GM12878 (cell line): ENCODE measurements around the gene SMOC2. TPM values are rescaled to one million over a fixed set of nuclear protein-coding genes. Genes with fewer than 3 reads are reported as not detected.

Source experiments
- ATAC-seq: fragments of 200-7000 bp; cut with Tn5 transposase; 3 replicates; pipeline ENCODE4 v1.9.1; 2020; ENCODE audit warnings: mild to moderate bottlenecking, moderate library complexity
- BruUV-seq: library from RNA; stranded (reverse); fragments of 400-500 nt; replicated peaks from 2 replicates; lab custom pipeline; 2021; lab: Mats Ljungman, UMichigan
- CTCF ChIA-PET: fragments of 300-600 bp; sonication (Branson Sonifier 250); formaldehyde crosslinking; extraction: SDS; loops from one replicate; lab custom pipeline; 2021; ENCODE audit warnings: inconsistent platforms; lab: Yijun Ruan, JAX
- POLR2A ChIA-PET: fragments of 350-600 bp; formaldehyde crosslinking; extraction: SDS; loops from one replicate; lab custom pipeline; 2021; ENCODE audit warnings: inconsistent platforms; lab: Charles Lee
- RAD21 ChIA-PET: fragments of 300-600 bp; sonication (Branson Sonifier 250); formaldehyde crosslinking; loops from one replicate; lab custom pipeline; 2023; ENCODE audit warnings: antibody characterized with exemption; ENCODE audit not compliant: unreplicated experiment; lab: Charles Lee
- SMC1A ChIA-PET: fragments of 300-600 bp; sonication (Branson Sonifier 250); formaldehyde crosslinking; loops from one replicate; lab custom pipeline; 2023; ENCODE audit not compliant: unreplicated experiment, uncharacterized antibody; lab: Charles Lee
- DNase-seq: peaks from one replicate; pipeline ENCODE4 v3.0.0-alpha.2; 2011; ENCODE audit warnings: low read depth, low spot score
- FAIRE-seq: peaks from 3 replicates; lab custom pipeline; 2011; peaks lifted over from hg19 to GRCh38; lab: Jason Lieb, UNC
- H2AFZ ChIP-seq: 2 replicates; pipeline ENCODE4 v1.6.0; 2011; ENCODE audit warnings: low read depth, low read length, control low read depth; ENCODE audit not compliant: control insufficient read depth
- H3K27ac ChIP-seq: 2 replicates; pipeline ENCODE4 v1.5.1; 2011; ENCODE audit warnings: control low read depth; ENCODE audit not compliant: control insufficient read depth, insufficient read depth
- H3K27me3 ChIP-seq, 2 experiments: replicated peaks in 1 of 2; 2 replicates each; pipeline versions ENCODE4 v1.6.0 to v1.6.1; 2011; ENCODE audit warnings: low read length in 1 of 2; ENCODE audit not compliant: control insufficient read depth in 2 of 2, insufficient read depth in 2 of 2
- H3K36me3 ChIP-seq, 2 experiments: 2 replicates each; pipeline ENCODE4 v1.5.1; 2011; ENCODE audit warnings: low read length in 1 of 2; ENCODE audit not compliant: control insufficient read depth in 2 of 2, insufficient read depth in 2 of 2
- H3K4me1 ChIP-seq: 2 replicates; pipeline ENCODE4 v1.6.1; 2011; ENCODE audit warnings: mild to moderate bottlenecking, low read length, moderate library complexity, mixed read lengths; ENCODE audit not compliant: control insufficient read depth, insufficient read depth
- H3K4me2 ChIP-seq: 2 replicates; pipeline ENCODE4 v1.6.0; 2011; ENCODE audit warnings: control low read depth; ENCODE audit not compliant: control insufficient read depth, insufficient read depth
- H3K4me3 ChIP-seq: fragments of 200-600 bp; sonication (generic); 2 replicates; pipeline ENCODE4 v1.5.1; 2016
- H3K79me2 ChIP-seq: 2 replicates; pipeline ENCODE4 v1.6.0; 2011; ENCODE audit warnings: low read length; ENCODE audit not compliant: control insufficient read depth, insufficient read depth
- H3K9ac ChIP-seq: 2 replicates; pipeline ENCODE4 v1.8.0; 2011; ENCODE audit warnings: low read length, control low read depth, mixed read lengths; ENCODE audit not compliant: control insufficient read depth, insufficient read depth
- H3K9me3 ChIP-seq: replicated peaks from 3 replicates; pipeline ENCODE4 v1.5.1; 2011; ENCODE audit warnings: mild to moderate bottlenecking, low read length; ENCODE audit not compliant: control insufficient read depth, insufficient read depth
- H4K20me1 ChIP-seq: 2 replicates; pipeline ENCODE4 v1.6.0; 2011; ENCODE audit not compliant: control insufficient read depth, insufficient read depth
- BACH1 ChIP-seq: fragments of 450-650 bp; IDR thresholded peaks from 2 replicates; pipeline ENCODE4 v1.6.1; 2017; ENCODE audit warnings: mild to moderate bottlenecking, borderline replicate concordance
- BCL11A ChIP-seq: IDR thresholded peaks from 2 replicates; pipeline ENCODE4 v1.6.1; 2011; ENCODE audit warnings: low read depth, low read length
- CBX3 ChIP-seq: fragments of 200-600 bp; sonication (generic); IDR thresholded peaks from 2 replicates; pipeline ENCODE4 v1.6.1; 2016; ENCODE audit warnings: low read depth, borderline replicate concordance
- CHD1 ChIP-seq: IDR thresholded peaks from 2 replicates; pipeline ENCODE4 v1.6.1; 2012; ENCODE audit warnings: low read depth, low read length, improper control_type of control experiment
- ESRRA ChIP-seq: IDR thresholded peaks from 2 replicates; pipeline ENCODE4 v1.6.1; 2012; ENCODE audit warnings: mild to moderate bottlenecking, low read length, improper control_type of control experiment
- EZH2 ChIP-seq: IDR thresholded peaks from 2 replicates; pipeline ENCODE4 v1.6.1; 2012; ENCODE audit warnings: low read depth, mild to moderate bottlenecking, control low read depth, inconsistent platforms, low read length, borderline replicate concordance; ENCODE audit not compliant: control insufficient read depth
- FOXK2 ChIP-seq: fragments of 450-650 bp; IDR thresholded peaks from 2 replicates; pipeline ENCODE4 v1.6.1; 2017; ENCODE audit warnings: mild to moderate bottlenecking, moderate library complexity
- FOXM1 ChIP-seq: IDR thresholded peaks from 2 replicates; pipeline ENCODE4 v1.6.1; 2012; ENCODE audit warnings: low read depth, mild to moderate bottlenecking, inconsistent platforms, low read length, moderate library complexity
- IKZF1 ChIP-seq: fragments of 450-650 bp; conservative IDR thresholded peaks from 2 replicates; pipeline ENCODE4 v1.6.1; 2017; ENCODE audit warnings: antibody characterized with exemption, mild to moderate bottlenecking
- KLF5 ChIP-seq: fragments of 450-650 bp; IDR thresholded peaks from 2 replicates; pipeline ENCODE4 v1.6.1; 2014; ENCODE audit warnings: mild to moderate bottlenecking; ENCODE audit not compliant: partially characterized antibody
- NFIC ChIP-seq: IDR thresholded peaks from 2 replicates; pipeline ENCODE4 v1.6.1; 2012; ENCODE audit warnings: low read depth, mild to moderate bottlenecking, inconsistent platforms, low read length, moderate library complexity
- PAX5 ChIP-seq: IDR thresholded peaks from 2 replicates; pipeline ENCODE4 v1.6.1; 2011; ENCODE audit warnings: low read depth, low read length, borderline replicate concordance
- POU2F2 ChIP-seq: IDR thresholded peaks from 3 replicates; pipeline ENCODE4 v1.6.1; 2011; ENCODE audit warnings: low read depth, mild to moderate bottlenecking, low read length, borderline replicate concordance
- RAD51 ChIP-seq: fragments of 450-650 bp; IDR thresholded peaks from 2 replicates; pipeline ENCODE4 v1.6.1; 2016; ENCODE audit warnings: moderate library complexity, mild to moderate bottlenecking, inconsistent platforms
- SUPT20H ChIP-seq: IDR thresholded peaks from 2 replicates; pipeline ENCODE4 v1.6.1; 2011; ENCODE audit warnings: low read depth, mild to moderate bottlenecking, low read length, moderate library complexity, borderline replicate concordance; ENCODE audit not compliant: control insufficient read depth
- ZNF207 ChIP-seq: fragments of 450-650 bp; IDR thresholded peaks from 2 replicates; pipeline ENCODE4 v1.6.1; 2014; ENCODE audit warnings: antibody characterized with exemption, mild to moderate bottlenecking, borderline replicate concordance
- ZZZ3 ChIP-seq: IDR thresholded peaks from 2 replicates; pipeline ENCODE4 v1.6.1; 2011; ENCODE audit warnings: low read depth; ENCODE audit not compliant: control insufficient read depth, insufficient read length
- WGBS: methylation state at CpG from one replicate; pipeline ENCODE4 v1.1.6; 2016; ENCODE audit warnings: low lambda C conversion rate; ENCODE audit not compliant: insufficient replicate concordance, insufficient coverage; ENCODE audit errors: missing lambda C conversion rate; 5-methylcytosine and 5-hydroxymethylcytosine counted together
- in situ Hi-C: fragments of 300-500 bp; cut with MboI; formaldehyde crosslinking; loops from 9 replicates; pipeline ENCODE4 v1.14.3; 2018; ENCODE audit warnings: mixed read lengths
- intact Hi-C: fragments of 100-400 bp; cut with micrococcal nuclease; formaldehyde crosslinking; loops from one replicate; pipeline ENCODE4 v1.14.2; 2022; ENCODE audit not compliant: unreplicated experiment
- polyA plus RNA-seq, 11 experiments: library from polyadenylated mRNA; depleted of rRNA in 4 of 11; unstranded in 6 of 11; stranded (reverse) in 5 of 11; fragments of >200 nt; fragmentation: Nextera tagmentation in 4 of 11; fragmentation: Illumina TruSeq in 1 of 11; extraction: Ambion mirVana in 4 of 11; extraction: Trizol in 1 of 11; gene quantifications; 1 replicate in 1 of 11; 2 replicates in 10 of 11; pipeline versions ENCODE4 v1.2.1 to v1.2.3, GENCODE V29; 2011 to 2016; ENCODE audit warnings: inconsistent platforms in 2 of 11, missing spikeins in 2 of 11, low read depth in 1 of 11
- total RNA-seq, 4 experiments: library from RNA; depleted of rRNA in 3 of 4; stranded (reverse); fragments of >200 nt in 3 of 4; fragmentation: Illumina TruSeq in 1 of 4; extraction: Trizol in 1 of 4; gene quantifications; 2 replicates each; pipeline versions ENCODE4 v1.2.1 to v1.2.3, GENCODE V29; 2013 to 2021

Gene SMOC2
- total and polyA plus RNA-seq, 10 of the 15 experiments (the other 5 are each of a cell fraction or from before 2014, with no cell fraction given): 0.10 to 0.12 TPM; not detected in 8

DNA sequence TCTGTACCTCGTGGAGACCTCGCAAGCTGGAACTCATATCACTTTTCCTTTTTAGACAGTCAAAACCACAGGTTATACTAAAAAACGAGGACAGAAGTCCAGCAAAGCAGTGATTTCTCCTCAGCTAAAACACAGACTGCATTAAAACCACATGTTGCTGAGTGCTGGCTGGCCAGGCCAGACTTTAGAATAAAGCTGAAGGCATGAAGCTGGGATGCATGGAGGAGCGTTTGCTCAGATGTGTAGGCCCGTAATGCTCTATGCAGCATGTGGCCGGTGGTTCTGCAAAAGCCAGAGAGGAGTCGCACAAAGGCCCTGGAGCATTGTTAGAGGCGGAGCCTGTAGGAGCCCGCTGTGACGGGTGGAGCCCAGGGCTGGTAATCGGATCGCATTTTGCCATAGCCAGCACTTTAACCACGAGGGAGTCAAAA is 83.6 kb downstream of the SMOC2 start:
- intact Hi-C loops: no loop called here
- Histone ChIP-seq H3K79me2 (no peaks in the 10 kb centered on the region), H4K20me1 (no peaks in the 10 kb centered on the region), H3K4me1 (no peaks in the 10 kb centered on the region), H3K9me3 (no peaks in the 10 kb centered on the region; the same call in 2 of the 3 replicates), H3K27ac (no peak overlapping the region), H3K9ac (no peak overlapping the region), H3K36me3 (no peaks in the 10 kb centered on the region), H3K4me3 (no peak overlapping the region), H3K4me2 (no peak overlapping the region), H3K27me3 (no peaks in the 10 kb centered on the region), H2AFZ (no peak overlapping the region)
- ATAC-seq: no peak
- in situ Hi-C loops: no loop called here
- no peak for FAIRE-seq
- CTCF ChIA-PET: no interaction called here
- TF ChIP-seq KLF5 (no peak), ESRRA (no peak), EZH2 (no peak), FOXM1 (no peak), CBX3 (no peak), ZZZ3 (no peak), NFIC (no peak)
- POLR2A ChIA-PET: no interaction called here
- SMC1A ChIA-PET: no interaction called here
- RAD21 ChIA-PET: no interaction called here
- no TSS peak for BruUV-seq
- 46% methylated on average over 13 of the region's 13 CpGs for WGBS
- no peak for DNase-seq

DNA sequence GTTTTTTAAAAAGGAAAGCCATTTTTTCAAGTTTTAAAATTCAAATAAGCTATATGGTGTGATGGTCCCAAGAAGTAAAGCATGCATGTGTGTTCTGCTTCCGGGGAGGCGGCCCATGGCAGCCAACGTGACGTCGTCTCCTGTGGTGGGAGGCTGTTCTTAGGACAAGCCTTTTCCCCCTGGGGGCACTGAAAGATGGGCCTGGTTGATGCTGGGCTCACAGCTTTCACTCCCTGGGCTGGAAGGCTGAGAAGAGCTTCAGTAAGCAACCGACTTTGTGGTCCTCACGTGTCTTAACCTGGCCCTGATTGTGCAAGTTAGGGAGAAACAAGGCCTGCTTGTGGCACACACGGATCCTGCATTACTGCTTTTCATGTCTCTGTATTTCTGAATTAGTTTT is 84.1 kb downstream of the SMOC2 start:
- 46% methylated on average over 8 of the region's 8 CpGs for WGBS
- DNase-seq (no peak), ATAC-seq (no peak), FAIRE-seq (no peak)
- in situ Hi-C loops (no loop called here), intact Hi-C loops (no loop called here)
- H4K20me1 ChIP-seq: no peaks in the 10 kb centered on the region
- H2AFZ ChIP-seq: no peak overlapping the region
- H3K9ac ChIP-seq: no peak overlapping the region
- no peaks in the 10 kb centered on the region; the same call in 2 of the 3 replicates for H3K9me3 ChIP-seq
- CTCF ChIA-PET: no interaction called here
- SMC1A ChIA-PET: no interaction called here
- H3K4me1 ChIP-seq: no peaks in the 10 kb centered on the region
- no peaks in the 10 kb centered on the region for H3K79me2 ChIP-seq
- RAD21 ChIA-PET: no interaction called here
- H3K36me3 ChIP-seq: no peaks in the 10 kb centered on the region
- POLR2A ChIA-PET: no interaction called here
- no peaks in the 10 kb centered on the region for H3K27me3 ChIP-seq
- H3K4me3 ChIP-seq: no peak overlapping the region
- H3K27ac ChIP-seq: no peak overlapping the region
- BruUV-seq: no TSS peak
- H3K4me2 ChIP-seq: no peak overlapping the region
- no peak for TF ChIP-seq PAX5
- TF ChIP-seq RAD51: no peak
- TF ChIP-seq FOXK2: no peak
- TF ChIP-seq ZNF207: no peak
- no peak for TF ChIP-seq BCL11A
- no peak for TF ChIP-seq IKZF1
- no peak for TF ChIP-seq CHD1
- no peak for TF ChIP-seq EZH2
- TF ChIP-seq BACH1: no peak
- no peak for TF ChIP-seq SUPT20H
- TF ChIP-seq POU2F2: no peak
